ENCODE results near the gene KIZ. TPM values are rescaled to one million over a fixed set of nuclear protein-coding genes. Genes with fewer than 3 reads are reported as not detected.

Gene KIZ
- total RNA-seq, 4 donors from 2014 or later = 31.3 to 79.4 (median 50.8) TPM

GRCh38 chr20:21251278-21251677, 125.4 kb downstream of the KIZ start:
- no peak overlapping the region for H3K27ac ChIP-seq
- H3K36me3 ChIP-seq = no peaks in the 10 kb centered on the region
- no peak overlapping the region for H3K4me3 ChIP-seq
- no peaks in the 10 kb centered on the region for H3K4me1 ChIP-seq
- TF ChIP-seq CTCF (IDR thresholded peaks at IDR 0.05) (no peak), POLR2A (IDR thresholded peaks at IDR 0.05) (no peak)
- no peaks in the 10 kb centered on the region for H3K27me3 ChIP-seq
- H3K9me3 ChIP-seq = no peaks in the 10 kb centered on the region
- no peak for DNase-seq

- Histone ChIP-seq H3K36me3 (no peaks in the 10 kb centered on the region), H3K4me1 (no peaks in the 10 kb centered on the region), H3K4me3 (no peak overlapping the region), H3K27me3 (no peaks in the 10 kb centered on the region), H3K9me3 (no peaks in the 10 kb centered on the region), H3K27ac (no peak overlapping the region)
- TF ChIP-seq POLR2A (IDR thresholded peaks at IDR 0.05) (no peak), CTCF (IDR thresholded peaks at IDR 0.05) (no peak)
- DNase-seq = no peak
These were observed 131.3 kb downstream of the KIZ start for GRCh38 chr20:21257192-21257591.

- no peak overlapping the region for H3K27ac ChIP-seq
- TF ChIP-seq POLR2A (IDR thresholded peaks at IDR 0.05) (no peak), CTCF (IDR thresholded peaks at IDR 0.05) (no peak)
- H3K4me3 ChIP-seq = no peak overlapping the region
- H3K4me1 ChIP-seq = no peaks in the 10 kb centered on the region
- no peaks in the 10 kb centered on the region for H3K9me3 ChIP-seq
- no peaks in the 10 kb centered on the region for H3K36me3 ChIP-seq
- no peak for DNase-seq
- H3K27me3 ChIP-seq = no peaks in the 10 kb centered on the region
These were observed 132.5 kb downstream of the KIZ start for GRCh38 chr20:21258411-21258810.

- Histone ChIP-seq H3K27me3 (no peaks in the 10 kb centered on the region), H3K36me3 (no peaks in the 10 kb centered on the region), H3K27ac (no peak overlapping the region), H3K4me1 (no peaks in the 10 kb centered on the region), H3K4me3 (no peak overlapping the region), H3K9me3 (no peaks in the 10 kb centered on the region)
- no peak for TF ChIP-seq POLR2A (IDR thresholded peaks at IDR 0.05)
- TF ChIP-seq CTCF (IDR thresholded peaks at IDR 0.05) = no peak
- no peak for DNase-seq
These were observed 133.5 kb downstream of the KIZ start for GRCh38 chr20:21259346-21259745.

GRCh38 chr20:21262812-21263211, 136.9 kb downstream of the KIZ start:
- TF ChIP-seq POLR2A (IDR thresholded peaks at IDR 0.05) = no peak
- TF ChIP-seq CTCF (IDR thresholded peaks at IDR 0.05) = no peak
- Histone ChIP-seq H3K9me3 (no peaks in the 10 kb centered on the region), H3K27me3 (no peaks in the 10 kb centered on the region), H3K4me3 (no peak overlapping the region), H3K36me3 (no peaks in the 10 kb centered on the region), H3K27ac (no peak overlapping the region), H3K4me1 (no peaks in the 10 kb centered on the region)
- DNase-seq = no peak
